Mesothelial cell of epicardium (in vitro differentiated cells): ENCODE data around the gene ZFAND2B. TPM values are rescaled to one million over a fixed set of nuclear protein-coding genes. Genes with fewer than 3 reads are reported as not detected.
"Not testable (repeated sequence)": the region's sequence is repeated elsewhere in the genome, so short reads cannot be mapped to it uniquely, and the experiment has no call there.

ENCODE experiments used
- DNase-seq, 2 experiments: peaks; one replicate each; pipeline ENCODE4 v3.0.0; 2021; ENCODE audit warnings: low spot score in 2 of 2; ENCODE audit not compliant: unreplicated experiment in 2 of 2
- H3K27ac Mint-ChIP-seq: 2 replicates; pipeline ENCODE4 v1.8.0; 2021; ENCODE audit warnings: mixed read lengths
- H3K27me3 Mint-ChIP-seq: 2 replicates; pipeline ENCODE4 v1.8.0; 2021; ENCODE audit warnings: low read depth, mixed read lengths
- H3K36me3 Mint-ChIP-seq: 2 replicates; pipeline ENCODE4 v1.8.0; 2021; ENCODE audit warnings: mixed read lengths
- H3K4me1 Mint-ChIP-seq: 2 replicates; pipeline ENCODE4 v1.8.0; 2021; ENCODE audit warnings: mixed read lengths
- H3K4me3 Mint-ChIP-seq: 2 replicates; pipeline ENCODE4 v1.8.0; 2021; ENCODE audit warnings: mild to moderate bottlenecking, moderate library complexity, mixed read lengths
- H3K9me3 Mint-ChIP-seq: 2 replicates; pipeline ENCODE4 v1.8.0; 2021; ENCODE audit warnings: mixed read lengths
- CTCF ChIP-seq: fragments of 200-600 bp; sonication (generic); IDR thresholded peaks from one replicate; pipeline ENCODE4 v1.5.0; 2021; ENCODE audit warnings: antibody characterized with exemption; ENCODE audit not compliant: unreplicated experiment
- total RNA-seq: library from RNA; stranded (reverse); gene quantifications from 3 replicates; pipeline ENCODE4 v1.2.1, GENCODE V29; 2021

Gene ZFAND2B
- total RNA-seq, 1 donor from 2014 or later: 29.2 TPM

GRCh38 chr2:219252084-219252483, 45.5 kb downstream of the ZFAND2B start:
- Mint-ChIP-seq H3K9me3 (no peaks in the 10 kb centered on the region), H3K27ac (no peak overlapping the region), H3K36me3 (no peaks in the 10 kb centered on the region), H3K27me3 (peaks cover 66% of the 10 kb centered on the region), H3K4me3 (no peak overlapping the region), H3K4me1 (peaks cover 28% of the 10 kb centered on the region)
- DNase-seq: no peak
- TF ChIP-seq CTCF: no peak

GRCh38 chr2:219252570-219252899, 46.0 kb downstream of the ZFAND2B start:
- Mint-ChIP-seq H3K36me3 (no peaks in the 10 kb centered on the region), H3K9me3 (no peaks in the 10 kb centered on the region), H3K27me3 (peaks cover 66% of the 10 kb centered on the region), H3K4me3 (no peak overlapping the region), H3K4me1 (peaks cover 28% of the 10 kb centered on the region), H3K27ac (no peak overlapping the region)
- no peak for TF ChIP-seq CTCF
- no peak for DNase-seq

- no peaks in the 10 kb centered on the region for H3K9me3 Mint-ChIP-seq
- peaks cover 67% of the 10 kb centered on the region for H3K27me3 Mint-ChIP-seq
- H3K4me3 Mint-ChIP-seq: peak within 1 kb of the TSS; percentile 57
- H3K4me1 Mint-ChIP-seq: peaks cover 28% of the 10 kb centered on the region
- no peak for TF ChIP-seq CTCF
- no peak within 1 kb of the TSS for H3K27ac Mint-ChIP-seq
- DNase-seq: no peak
- H3K36me3 Mint-ChIP-seq: no peaks in the 10 kb centered on the region
Measured at GRCh38 chr2:219252900-219253752, 46.5 kb downstream of the ZFAND2B start, which contains the start of gene TUBA4B. TSS of gene TUBA4B (plus strand) at chr2:219253243. CDS start at chr2:219253408, 165 bp downstream.

DNA sequence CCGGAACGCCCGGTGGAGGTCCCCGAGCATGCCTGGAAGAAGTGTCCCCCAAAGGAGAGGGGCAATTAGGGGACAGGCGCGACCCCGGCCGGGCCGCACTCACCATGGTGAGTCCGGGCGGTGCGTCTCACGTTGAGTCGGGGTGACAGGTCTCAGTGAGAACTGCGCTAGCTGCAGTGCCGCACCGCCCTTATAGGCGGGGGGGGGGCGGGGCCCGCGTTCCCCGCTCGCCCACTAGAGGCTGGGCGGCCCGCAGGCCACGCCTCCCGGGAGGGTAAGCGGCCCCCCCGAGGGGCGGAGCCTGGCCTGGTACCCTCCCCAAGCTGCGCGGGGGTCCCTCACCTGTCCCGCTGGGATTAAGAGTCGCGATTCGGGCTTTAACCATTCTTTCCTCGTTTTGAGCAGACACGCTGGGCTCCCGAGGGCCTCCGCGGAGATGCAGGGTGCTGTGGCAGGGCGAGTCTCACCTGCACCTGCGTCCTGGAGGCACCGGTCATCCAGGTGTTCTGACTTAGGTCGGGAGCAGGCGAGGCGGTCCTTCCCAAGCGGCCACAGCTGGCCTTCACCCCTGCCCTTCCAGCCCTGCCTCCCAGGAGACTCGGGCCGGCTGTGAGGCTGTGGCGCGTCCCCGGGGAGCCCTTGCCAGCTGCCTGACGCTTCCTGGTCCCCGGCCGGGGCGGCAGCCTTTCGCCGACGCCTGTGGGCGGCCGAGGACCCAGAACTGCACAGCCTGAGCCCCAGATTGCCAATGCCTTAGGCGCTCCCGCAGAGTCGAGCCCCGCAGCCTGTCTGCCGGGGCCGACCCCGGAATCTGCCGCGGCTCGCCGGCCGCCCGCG, 47.4 kb downstream of the ZFAND2B start, which contains the start of gene TUBA4A:
Gene TUBA4A (minus strand): TSS at position 166 of the 837 bp plus-strand sequence. CDS start 60 bp downstream, at position 106.
- no peaks in the 10 kb centered on the region for H3K9me3 Mint-ChIP-seq
- H3K4me1 Mint-ChIP-seq: peaks cover 25% of the 10 kb centered on the region
- peak within 1 kb of the TSS; percentile 57 for H3K4me3 Mint-ChIP-seq
- H3K27me3 Mint-ChIP-seq: peaks cover 75% of the 10 kb centered on the region
- H3K27ac Mint-ChIP-seq: no peak within 1 kb of the TSS
- no peaks in the 10 kb centered on the region for H3K36me3 Mint-ChIP-seq
- no peak for TF ChIP-seq CTCF
- DNase-seq: peak in 1 of 2 experiments; percentile 58

GRCh38 chr2:219254590-219255201, 48.1 kb downstream of the ZFAND2B start:
- Mint-ChIP-seq H3K36me3 (no peaks in the 10 kb centered on the region), H3K9me3 (no peaks in the 10 kb centered on the region), H3K27me3 (peaks cover 80% of the 10 kb centered on the region), H3K4me1 (peaks cover 17% of the 10 kb centered on the region), H3K27ac (no peak overlapping the region), H3K4me3 (peak overlapping the region; percentile 50)
- no peak for TF ChIP-seq CTCF
- DNase-seq: no peak

DNA sequence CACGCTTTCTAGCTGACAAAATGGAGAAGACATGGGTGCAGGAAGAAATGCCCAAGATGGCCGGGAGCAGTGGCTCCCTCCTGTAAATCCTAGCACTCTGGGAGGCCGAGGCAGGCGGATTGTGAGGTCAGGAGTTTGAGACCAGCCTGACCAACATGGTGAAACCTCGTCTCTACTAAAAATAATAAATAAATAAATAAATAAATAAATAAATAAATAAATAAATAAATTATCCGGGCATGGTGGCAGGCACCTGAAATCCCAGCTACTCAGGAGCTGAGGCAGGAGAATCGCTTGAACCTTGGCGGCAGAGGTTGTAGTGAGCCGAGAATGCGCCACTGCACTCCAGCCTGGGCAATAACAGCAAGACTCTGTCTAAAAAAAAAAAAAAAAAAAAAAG, 52.4 kb downstream of the ZFAND2B start:
- not testable (repeated sequence) for H3K4me3 Mint-ChIP-seq, H3K9me3 Mint-ChIP-seq, DNase-seq, H3K27ac Mint-ChIP-seq, H3K4me1 Mint-ChIP-seq, H3K36me3 Mint-ChIP-seq
- H3K27me3 Mint-ChIP-seq: peaks cover 72% of the 10 kb centered on the region
